H9 (cell line): ENCODE data around the gene C1orf226. TPM values are rescaled to one million over a fixed set of nuclear protein-coding genes. Genes with fewer than 3 reads are reported as not detected.

Experiments used
- DNase-seq: peaks from one replicate; pipeline ENCODE4 v3.0.0-alpha.2; 2017
- H2AFZ ChIP-seq: one replicate; pipeline ENCODE4 v1.6.1; 2013; ENCODE audit warnings: mild to moderate bottlenecking, low read length, control low read depth, moderate library complexity
- H2AK5ac ChIP-seq: 2 replicates; pipeline ENCODE4 v1.6.1; 2013; ENCODE audit warnings: low read length, control low read depth, mixed read lengths; ENCODE audit not compliant: insufficient read length
- H2BK120ac ChIP-seq: one replicate; pipeline ENCODE4 v1.6.1; 2013; ENCODE audit warnings: low read depth, mild to moderate bottlenecking, low read length, control low read depth, inconsistent platforms; ENCODE audit not compliant: poor library complexity, severe bottlenecking
- H2BK12ac ChIP-seq: 2 replicates; pipeline ENCODE4 v1.6.1; 2013; ENCODE audit warnings: low read length, control low read depth, mixed read lengths, low read depth; ENCODE audit not compliant: insufficient read length
- H2BK15ac ChIP-seq: 2 replicates; pipeline ENCODE4 v1.6.1; 2013; ENCODE audit warnings: low read depth, low read length, control low read depth
- H2BK20ac ChIP-seq: one replicate; pipeline ENCODE4 v1.6.1; 2013; ENCODE audit warnings: low read depth, mild to moderate bottlenecking, low read length, control low read depth, inconsistent platforms; ENCODE audit not compliant: poor library complexity, severe bottlenecking
- H2BK5ac ChIP-seq: 2 replicates; pipeline ENCODE4 v1.6.1; 2013; ENCODE audit warnings: low read length, control low read depth, mixed read lengths; ENCODE audit not compliant: insufficient read length
- H3K14ac ChIP-seq: 2 replicates; pipeline ENCODE4 v1.6.1; 2013; ENCODE audit warnings: low read length, control low read depth; ENCODE audit not compliant: insufficient read depth
- H3K18ac ChIP-seq: 2 replicates; pipeline ENCODE4 v1.6.1; 2013; ENCODE audit warnings: low read depth, mild to moderate bottlenecking, mixed read lengths, low read length, control low read depth; ENCODE audit not compliant: insufficient read length
- H3K23ac ChIP-seq: 2 replicates; pipeline ENCODE4 v1.6.1; 2013; ENCODE audit warnings: low read length, control low read depth, mixed read lengths, low read depth; ENCODE audit not compliant: insufficient read length
- H3K23me2 ChIP-seq: 2 replicates; pipeline ENCODE4 v1.6.1; 2013; ENCODE audit warnings: low read depth, mild to moderate bottlenecking, mixed read lengths, low read length, control low read depth; ENCODE audit not compliant: insufficient read length, poor library complexity, severe bottlenecking
- H3K27ac ChIP-seq: 2 replicates; pipeline ENCODE4 v1.5.1; 2013; ENCODE audit warnings: low read length, control low read depth, mixed read lengths, low read depth; ENCODE audit not compliant: insufficient read length
- H3K27me3 ChIP-seq: 2 replicates; pipeline ENCODE4 v1.6.1; 2013; ENCODE audit warnings: low read length, control low read depth, inconsistent platforms; ENCODE audit not compliant: insufficient read depth
- H3K4ac ChIP-seq: 2 replicates; pipeline ENCODE4 v1.6.1; 2013; ENCODE audit warnings: low read depth, mild to moderate bottlenecking, control low read depth, inconsistent platforms, low read length, moderate library complexity
- H3K4me1 ChIP-seq: 2 replicates; pipeline ENCODE4 v1.6.1; 2013; ENCODE audit warnings: low read length, control low read depth, inconsistent platforms; ENCODE audit not compliant: insufficient read depth
- H3K4me2 ChIP-seq: 2 replicates; pipeline ENCODE4 v1.6.1; 2013; ENCODE audit warnings: low read length, control low read depth, mixed read lengths; ENCODE audit not compliant: insufficient read length, insufficient read depth
- H3K56ac ChIP-seq: 2 replicates; pipeline ENCODE4 v1.6.1; 2013; ENCODE audit warnings: low read depth, mild to moderate bottlenecking, mixed read lengths, low read length, control low read depth; ENCODE audit not compliant: insufficient read length
- H3K79me1 ChIP-seq: 2 replicates; pipeline ENCODE4 v1.6.1; 2013; ENCODE audit warnings: low read depth, mild to moderate bottlenecking, moderate library complexity, low read length, control low read depth, inconsistent platforms; ENCODE audit not compliant: insufficient read depth, poor library complexity, severe bottlenecking
- H3K79me2 ChIP-seq: 2 replicates; pipeline ENCODE4 v1.6.1; 2013; ENCODE audit warnings: low read length, control low read depth, inconsistent platforms; ENCODE audit not compliant: insufficient read depth
- H3K9ac ChIP-seq: 2 replicates; pipeline ENCODE4 v1.6.1; 2013; ENCODE audit warnings: low read length, control low read depth, mixed read lengths; ENCODE audit not compliant: insufficient read length; ENCODE audit errors: extremely low read depth
- H3K9me3 ChIP-seq: one replicate; pipeline ENCODE4 v1.6.1; 2013; ENCODE audit warnings: low read depth, low read length, inconsistent platforms; ENCODE audit not compliant: control insufficient read depth
- H3T11ph ChIP-seq: one replicate; pipeline ENCODE4 v1.6.1; 2013; ENCODE audit warnings: mild to moderate bottlenecking, low read length, control low read depth, inconsistent platforms
- H4K20me1 ChIP-seq: one replicate; pipeline ENCODE4 v1.6.1; 2013; ENCODE audit not compliant: control insufficient read depth, insufficient read length, insufficient read depth
- H4K5ac ChIP-seq: 2 replicates; pipeline ENCODE4 v1.6.1; 2013; ENCODE audit warnings: low read depth, mild to moderate bottlenecking, mixed read lengths, low read length, control low read depth; ENCODE audit not compliant: insufficient read length
- H4K8ac ChIP-seq: replicated peaks from 2 replicates; pipeline ENCODE4 v1.6.1; 2013; ENCODE audit warnings: low read length, control low read depth, mixed read lengths, low read depth; ENCODE audit not compliant: insufficient read length
- H4K91ac ChIP-seq: 2 replicates; pipeline ENCODE4 v1.6.1; 2013; ENCODE audit warnings: low read depth, mild to moderate bottlenecking, moderate library complexity, mixed read lengths, low read length, control low read depth; ENCODE audit not compliant: insufficient read length
- H3K27ac Mint-ChIP-seq, 3 experiments: 2 replicates in 2 of 3; 3 replicates in 1 of 3; pipeline ENCODE4 v1.8.0; 2020 to 2021; ENCODE audit warnings: mixed read lengths in 3 of 3, mild to moderate bottlenecking in 1 of 3, moderate library complexity in 1 of 3
- H3K27me3 Mint-ChIP-seq: 2 replicates; pipeline ENCODE4 v1.8.0; 2021; ENCODE audit warnings: low read depth, mild to moderate bottlenecking, moderate library complexity, mixed read lengths
- H3K36me3 Mint-ChIP-seq, 3 experiments: 2 replicates in 2 of 3; 3 replicates in 1 of 3; pipeline ENCODE4 v1.8.0; 2020 to 2021; ENCODE audit warnings: low read depth in 3 of 3, mixed read lengths in 3 of 3; ENCODE audit not compliant: insufficient read depth in 1 of 3
- H3K4me1 Mint-ChIP-seq, 2 experiments: 2 replicates each; pipeline ENCODE4 v1.8.0; 2020; ENCODE audit warnings: mixed read lengths in 2 of 2
- H3K4me3 Mint-ChIP-seq, 2 experiments: 2 replicates in 1 of 2; 3 replicates in 1 of 2; pipeline ENCODE4 v1.8.0; 2020 to 2021; ENCODE audit warnings: mild to moderate bottlenecking in 2 of 2, mixed read lengths in 2 of 2, moderate library complexity in 1 of 2
- H3K9me3 Mint-ChIP-seq, 2 experiments: 2 replicates in 1 of 2; 3 replicates in 1 of 2; pipeline ENCODE4 v1.8.0; 2020; ENCODE audit warnings: mild to moderate bottlenecking in 2 of 2, mixed read lengths in 2 of 2, moderate library complexity in 1 of 2
- WGBS: extraction: QIAGEN DNeasy Blood & Tissue Kit; methylation state at CpG from one replicate; pipeline ENCODE4 v1.1.7; 2013; ENCODE audit warnings: missing lambda C conversion rate, low lambda C conversion rate, mixed read lengths; ENCODE audit not compliant: insufficient read length; ENCODE audit errors: extremely low coverage; 5-methylcytosine and 5-hydroxymethylcytosine counted together
- total RNA-seq: library from RNA; stranded (reverse); gene quantifications from 2 replicates; pipeline ENCODE4 v1.2.1, GENCODE V29; 2021
- TF ChIP-seq, protein P1 (sequence below): fragments of 200-600 bp; sonication (generic); conservative IDR thresholded peaks from 3 replicates; pipeline ENCODE4 v1.8.0; 2021; ENCODE audit warnings: antibody characterized with exemption, mild to moderate bottlenecking

Gene C1orf226
- total RNA-seq, 1 experiment from 2014 or later: 11.5 TPM

DNA sequence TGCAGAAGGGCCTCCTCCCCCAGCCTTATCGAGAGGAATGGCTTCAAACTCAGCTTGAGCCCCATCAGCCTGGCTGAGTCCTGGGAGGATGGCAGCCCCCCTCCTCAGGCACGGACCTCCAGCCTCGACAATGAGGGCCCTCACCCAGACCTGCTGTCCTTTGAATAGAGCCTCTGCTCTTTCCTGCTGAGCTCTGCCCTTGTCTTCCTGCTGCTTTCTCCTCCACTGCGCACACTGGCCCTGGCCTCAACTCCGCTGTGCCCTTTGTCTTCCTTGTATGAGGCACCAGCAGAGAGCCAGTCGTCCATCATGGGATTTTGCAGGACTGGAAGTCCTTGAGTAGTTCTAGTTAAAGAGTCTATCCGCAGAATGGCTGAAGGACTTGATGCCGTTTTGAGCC is 2.0 kb downstream of the C1orf226 start:
- no peaks in the 10 kb centered on the region for H3K9me3 ChIP-seq
- H2AFZ ChIP-seq: no peak overlapping the region
- no peaks in the 10 kb centered on the region; the same call in none of the 2 replicates for H3K27me3 Mint-ChIP-seq
- H3K56ac ChIP-seq: no peak overlapping the region
- H2BK5ac ChIP-seq: no peak overlapping the region
- no peak overlapping the region for H3K4ac ChIP-seq
- no peaks in the 10 kb centered on the region for H3K23me2 ChIP-seq
- H2BK12ac ChIP-seq: no peak overlapping the region
- no peak overlapping the region for H2AK5ac ChIP-seq
- no peak overlapping the region for H3T11ph ChIP-seq
- no peaks in the 10 kb centered on the region for H3K9me3 Mint-ChIP-seq
- no peaks in the 10 kb centered on the region for H3K79me2 ChIP-seq
- H3K4me1 Mint-ChIP-seq: peaks cover 10 to 13% of the 10 kb centered on the region in 2 experiments
- DNase-seq: no peak
- no peak overlapping the region for H3K9ac ChIP-seq
- H3K27ac Mint-ChIP-seq: peak overlapping the region in 1 of 3 experiments; percentile 31; a peak in 2 of 7 replicates
- no peak overlapping the region for H3K27ac ChIP-seq
- no peaks in the 10 kb centered on the region for H3K79me1 ChIP-seq
- H3K36me3 Mint-ChIP-seq: peaks cover 8 to 23% (median 18%) of the 10 kb centered on the region in 3 experiments; a peak in 6 of 7 replicates
- no peak overlapping the region for H2BK15ac ChIP-seq
- H3K18ac ChIP-seq: no peak overlapping the region
- H3K4me2 ChIP-seq: no peak overlapping the region
- H3K4me1 ChIP-seq: no peaks in the 10 kb centered on the region
- H3K4me3 Mint-ChIP-seq: no peak overlapping the region
- H3K23ac ChIP-seq: no peak overlapping the region
- H2BK120ac ChIP-seq: no peak overlapping the region
- H3K14ac ChIP-seq: no peak overlapping the region; the same call in 1 of the 2 replicates
- no peak overlapping the region for H2BK20ac ChIP-seq
- H4K5ac ChIP-seq: no peak overlapping the region
- H3K27me3 ChIP-seq: no peaks in the 10 kb centered on the region
- TF ChIP-seq, protein P1, sequence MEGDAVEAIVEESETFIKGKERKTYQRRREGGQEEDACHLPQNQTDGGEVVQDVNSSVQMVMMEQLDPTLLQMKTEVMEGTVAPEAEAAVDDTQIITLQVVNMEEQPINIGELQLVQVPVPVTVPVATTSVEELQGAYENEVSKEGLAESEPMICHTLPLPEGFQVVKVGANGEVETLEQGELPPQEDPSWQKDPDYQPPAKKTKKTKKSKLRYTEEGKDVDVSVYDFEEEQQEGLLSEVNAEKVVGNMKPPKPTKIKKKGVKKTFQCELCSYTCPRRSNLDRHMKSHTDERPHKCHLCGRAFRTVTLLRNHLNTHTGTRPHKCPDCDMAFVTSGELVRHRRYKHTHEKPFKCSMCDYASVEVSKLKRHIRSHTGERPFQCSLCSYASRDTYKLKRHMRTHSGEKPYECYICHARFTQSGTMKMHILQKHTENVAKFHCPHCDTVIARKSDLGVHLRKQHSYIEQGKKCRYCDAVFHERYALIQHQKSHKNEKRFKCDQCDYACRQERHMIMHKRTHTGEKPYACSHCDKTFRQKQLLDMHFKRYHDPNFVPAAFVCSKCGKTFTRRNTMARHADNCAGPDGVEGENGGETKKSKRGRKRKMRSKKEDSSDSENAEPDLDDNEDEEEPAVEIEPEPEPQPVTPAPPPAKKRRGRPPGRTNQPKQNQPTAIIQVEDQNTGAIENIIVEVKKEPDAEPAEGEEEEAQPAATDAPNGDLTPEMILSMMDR: no peak
- H4K20me1 ChIP-seq: no peaks in the 10 kb centered on the region
- no peak overlapping the region for H4K91ac ChIP-seq
- H4K8ac ChIP-seq: no peak overlapping the region
- WGBS: no CpG with 5 or more reads among the region's 8 CpGs
